Transverse colon (tissue), 4 donors: ENCODE measurements around the gene TCEA3.

Source experiments
- CTCF ChIP-seq, 5 experiments: fragments of 200-600 bp in 3 of 5; fragments of 450-650 bp in 2 of 5; sonication (generic) in 3 of 5; IDR thresholded peaks; 1 replicate in 2 of 5; 2 replicates in 3 of 5; pipeline ENCODE4 v1.5.1; 2016 to 2017; ENCODE audit warnings: antibody characterized with exemption in 5 of 5, inconsistent platforms in 3 of 5, mild to moderate bottlenecking in 2 of 5, moderate library complexity in 1 of 5
- EP300 ChIP-seq: sonication (generic); formaldehyde crosslinking; IDR thresholded peaks from one replicate; pipeline ENCODE4 v1.6.1; 2017; ENCODE audit warnings: antibody characterized with exemption, low read depth
- POLR2AphosphoS5 ChIP-seq, 3 donors: sonication (generic); formaldehyde crosslinking; IDR thresholded peaks; one replicate each; pipeline ENCODE4 v1.6.1; 2016; ENCODE audit warnings: antibody characterized with exemption in 3 of 3

DNA sequence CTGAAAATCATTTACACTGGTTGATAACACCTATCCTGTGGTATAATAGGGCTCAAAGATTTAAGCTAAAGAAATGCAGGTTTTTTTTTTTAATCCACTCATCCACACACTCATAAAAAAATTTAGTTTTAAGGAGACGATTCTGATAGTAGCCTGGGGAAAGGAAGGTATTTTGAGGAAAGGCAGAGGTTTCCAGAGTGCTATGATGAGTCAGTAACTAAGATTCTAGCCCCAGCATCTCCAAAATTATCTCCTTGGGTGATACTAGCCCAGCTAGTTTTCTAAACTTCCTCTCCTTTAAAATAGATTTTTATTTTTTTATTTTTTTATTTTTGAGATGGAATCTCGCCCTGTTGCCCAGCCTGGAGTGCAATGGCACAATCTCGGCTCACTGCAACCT is 38.7 kb upstream of the TCEA3 start:
- TF ChIP-seq CTCF (IDR thresholded peaks at IDR 0.05), result no peak
- no peak for TF ChIP-seq EP300
- TF ChIP-seq POLR2AphosphoS5 (IDR thresholded peaks at IDR 0.05), result no peak
